Memory B cell (primary cell): ENCODE results near the gene CAB39.
"Not testable (repeated sequence)": the region's sequence is repeated elsewhere in the genome, so short reads cannot be mapped to it uniquely, and the experiment has no call there.

Experiments
- ATAC-seq: fragments of 150-1000 bp; cut with Tn5 transposase; 2 replicates; pipeline ENCODE4 v1.10.0; 2021; ENCODE audit warnings: low read depth, mild to moderate bottlenecking, moderate library complexity
- DNase-seq, 2 donors: peaks; one replicate each; pipeline ENCODE4 v3.0.0; 2022; ENCODE audit warnings: low spot score in 2 of 2
- H3K27ac Mint-ChIP-seq: one replicate; pipeline ENCODE4 v1.8.0; 2022; ENCODE audit warnings: mild to moderate bottlenecking, moderate library complexity, mixed read lengths
- H3K27me3 Mint-ChIP-seq: one replicate; pipeline ENCODE4 v1.8.0; 2022; ENCODE audit warnings: mixed read lengths
- H3K36me3 Mint-ChIP-seq: one replicate; pipeline ENCODE4 v1.8.0; 2022; ENCODE audit warnings: mild to moderate bottlenecking, mixed read lengths
- H3K4me1 Mint-ChIP-seq: one replicate; pipeline ENCODE4 v1.8.0; 2022; ENCODE audit warnings: mixed read lengths
- H3K4me3 Mint-ChIP-seq: one replicate; pipeline ENCODE4 v1.8.0; 2022; ENCODE audit warnings: mild to moderate bottlenecking, moderate library complexity, mixed read lengths
- H3K9me3 Mint-ChIP-seq: one replicate; pipeline ENCODE4 v1.8.0; 2022; ENCODE audit warnings: mixed read lengths

CAB39 gene

GRCh38 chr2:230693411-230693810 is 19.2 kb upstream of the CAB39 start:
- Mint-ChIP-seq H3K4me1 (peaks cover 5% of the 10 kb centered on the region), H3K9me3 (no peaks in the 10 kb centered on the region), H3K36me3 (no peaks in the 10 kb centered on the region), H3K27ac (no peak overlapping the region), H3K27me3 (no peaks in the 10 kb centered on the region), H3K4me3 (no peak overlapping the region)
- no peak for DNase-seq
- ATAC-seq: no peak

- H3K36me3 Mint-ChIP-seq: no peaks in the 10 kb centered on the region
- no peak overlapping the region for H3K27ac Mint-ChIP-seq
- ATAC-seq: no peak
- DNase-seq: no peak
- no peaks in the 10 kb centered on the region for H3K9me3 Mint-ChIP-seq
- H3K27me3 Mint-ChIP-seq: no peaks in the 10 kb centered on the region
- no peak overlapping the region for H3K4me3 Mint-ChIP-seq
- H3K4me1 Mint-ChIP-seq: peaks cover 5% of the 10 kb centered on the region
These were observed 18.4 kb upstream of the CAB39 start for GRCh38 chr2:230694241-230694640.

- no peak overlapping the region for H3K4me3 Mint-ChIP-seq
- H3K36me3 Mint-ChIP-seq: no peaks in the 10 kb centered on the region
- H3K27me3 Mint-ChIP-seq: no peaks in the 10 kb centered on the region
- no peak overlapping the region for H3K27ac Mint-ChIP-seq
- ATAC-seq (no peak), DNase-seq (no peak)
- H3K9me3 Mint-ChIP-seq: no peaks in the 10 kb centered on the region
- H3K4me1 Mint-ChIP-seq: peaks cover 5% of the 10 kb centered on the region
These were observed 17.1 kb upstream of the CAB39 start for GRCh38 chr2:230695551-230695950.

DNA sequence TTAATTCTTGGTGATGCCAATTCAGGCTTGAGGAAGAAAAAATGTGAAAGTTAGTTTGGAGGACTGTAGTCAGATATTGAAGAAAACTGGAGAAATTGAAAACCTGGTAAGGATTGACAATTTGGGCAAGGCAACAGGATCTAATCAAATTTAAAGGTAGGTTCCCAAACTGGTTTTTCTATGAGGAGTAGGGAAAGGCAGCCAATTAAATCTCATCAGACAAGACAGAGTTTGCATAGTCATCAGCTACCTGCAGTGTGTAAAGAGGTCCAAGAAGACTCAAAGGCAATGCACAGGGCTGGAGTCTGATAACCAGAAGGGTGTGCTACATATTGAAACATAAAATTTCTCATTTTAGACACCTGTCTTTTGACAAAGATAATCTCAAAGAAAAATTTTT is 16.0 kb upstream of the CAB39 start:
- no peak for ATAC-seq
- Mint-ChIP-seq H3K4me3 (no peak overlapping the region), H3K27ac (no peak overlapping the region), H3K36me3 (no peaks in the 10 kb centered on the region), H3K27me3 (no peaks in the 10 kb centered on the region), H3K9me3 (no peaks in the 10 kb centered on the region), H3K4me1 (peaks cover 5% of the 10 kb centered on the region)
- DNase-seq: no peak

DNA sequence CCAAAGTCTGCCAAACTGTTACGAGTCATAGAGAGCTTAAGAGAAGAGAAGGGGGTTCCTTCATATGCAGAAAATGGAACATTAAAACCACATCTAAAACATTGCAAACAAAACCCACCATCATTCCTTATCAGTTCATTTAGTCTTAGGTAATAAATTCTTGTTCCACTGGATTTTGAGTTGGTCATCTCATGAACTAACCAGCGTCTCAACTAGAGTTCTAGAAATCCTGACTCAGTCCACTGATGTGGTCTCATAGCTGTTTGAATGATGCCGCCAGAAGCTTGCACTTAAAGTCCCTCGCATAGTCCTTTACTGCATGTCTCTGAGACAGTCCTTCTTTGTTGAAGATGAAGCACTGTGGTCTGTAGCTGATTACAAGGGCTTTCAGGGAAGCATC is 15.0 kb upstream of the CAB39 start:
- no peak for ATAC-seq
- Mint-ChIP-seq H3K4me3 (no peak overlapping the region), H3K36me3 (peaks cover 4% of the 10 kb centered on the region), H3K4me1 (peaks cover 5% of the 10 kb centered on the region), H3K27ac (no peak overlapping the region), H3K9me3 (peaks cover 6% of the 10 kb centered on the region), H3K27me3 (no peaks in the 10 kb centered on the region)
- no peak for DNase-seq

- not testable (repeated sequence) for H3K4me1 Mint-ChIP-seq, H3K9me3 Mint-ChIP-seq, H3K27ac Mint-ChIP-seq, H3K4me3 Mint-ChIP-seq, H3K36me3 Mint-ChIP-seq, ATAC-seq, H3K27me3 Mint-ChIP-seq, DNase-seq
These were observed 13.9 kb upstream of the CAB39 start for GRCh38 chr2:230698753-230699152.

GRCh38 chr2:230700447-230700846 is 12.2 kb upstream of the CAB39 start:
- Mint-ChIP-seq H3K4me3 (no peak overlapping the region), H3K27ac (no peak overlapping the region), H3K27me3 (no peaks in the 10 kb centered on the region), H3K4me1 (no peaks in the 10 kb centered on the region), H3K36me3 (peaks cover 8% of the 10 kb centered on the region), H3K9me3 (peaks cover 11% of the 10 kb centered on the region)
- no peak for DNase-seq
- ATAC-seq: no peak

DNA sequence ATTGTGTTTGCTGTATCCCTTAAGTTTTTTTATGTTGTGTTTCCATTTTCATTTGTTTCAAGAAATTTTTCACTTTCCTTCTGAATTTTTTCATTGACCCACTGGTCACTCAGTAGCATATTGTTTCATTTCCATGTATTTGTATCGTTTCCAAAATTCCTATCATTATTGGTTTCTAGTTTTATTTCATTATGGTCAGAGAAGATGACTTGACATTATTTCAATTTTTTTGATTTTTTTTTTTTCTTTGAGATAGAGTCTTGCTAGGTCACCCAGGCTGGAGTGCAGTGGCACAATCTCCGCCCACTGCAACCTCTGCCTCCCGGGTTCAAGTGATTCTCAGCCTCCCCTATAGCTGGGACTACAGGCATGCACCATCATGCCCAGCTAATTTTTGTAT is 11.3 kb upstream of the CAB39 start:
- Mint-ChIP-seq H3K4me1 (no peaks in the 10 kb centered on the region), H3K27me3 (no peaks in the 10 kb centered on the region), H3K36me3 (peaks cover 8% of the 10 kb centered on the region), H3K9me3 (peaks cover 11% of the 10 kb centered on the region), H3K27ac (no peak overlapping the region), H3K4me3 (no peak overlapping the region)
- ATAC-seq (no peak), DNase-seq (no peak)

DNA sequence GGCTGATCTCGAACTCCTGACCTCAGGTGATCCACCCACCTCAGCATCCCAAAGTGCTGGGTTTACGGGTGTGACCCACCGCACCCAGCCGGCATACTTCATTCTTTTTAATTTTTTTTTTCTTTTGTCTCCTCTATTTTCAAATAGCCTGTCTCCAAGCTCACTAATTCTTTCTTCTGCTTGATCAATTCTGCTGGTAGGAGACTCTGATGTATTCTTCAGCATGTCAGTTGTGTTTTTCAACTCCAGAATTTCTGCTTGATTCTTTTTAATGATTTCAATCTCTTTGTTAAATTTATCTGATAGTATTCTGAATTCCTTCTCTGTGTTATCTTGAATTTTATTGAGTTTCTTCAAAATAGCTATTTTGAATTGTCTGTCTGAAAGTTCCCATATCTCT is 10.2 kb upstream of the CAB39 start:
- peaks cover 11% of the 10 kb centered on the region for H3K9me3 Mint-ChIP-seq
- not testable (repeated sequence) for H3K27ac Mint-ChIP-seq, H3K36me3 Mint-ChIP-seq, H3K4me3 Mint-ChIP-seq, H3K27me3 Mint-ChIP-seq, H3K4me1 Mint-ChIP-seq, ATAC-seq, DNase-seq

GRCh38 chr2:230703514-230703913 is 9.1 kb upstream of the CAB39 start:
- no peaks in the 10 kb centered on the region for H3K27me3 Mint-ChIP-seq
- peaks cover 11% of the 10 kb centered on the region for H3K9me3 Mint-ChIP-seq
- no peaks in the 10 kb centered on the region for H3K4me1 Mint-ChIP-seq

DNA sequence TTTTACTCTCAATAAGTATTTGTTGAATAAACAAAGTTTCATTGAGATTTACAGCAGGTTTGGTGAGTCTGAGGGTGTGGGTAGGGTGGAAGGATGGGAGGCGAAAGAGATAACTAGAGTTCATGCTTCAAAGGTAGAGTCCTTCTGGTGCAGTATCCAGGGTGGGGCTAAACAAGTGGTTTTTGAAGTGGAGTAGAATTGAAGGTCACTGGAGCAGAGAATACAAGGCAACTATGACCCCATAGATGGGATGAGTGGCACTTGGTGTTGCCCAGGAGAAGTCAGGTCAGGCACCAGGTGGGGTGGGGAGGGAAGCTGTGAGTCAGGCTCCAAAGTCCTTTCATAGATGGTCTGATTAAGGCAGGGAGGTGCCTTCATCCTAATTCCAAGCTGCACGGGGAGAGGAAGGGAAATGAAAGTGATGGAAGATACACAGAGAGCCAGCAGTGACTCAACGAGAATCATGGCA is 6.6 kb upstream of the CAB39 start:
- H3K9me3 Mint-ChIP-seq: peaks cover 11% of the 10 kb centered on the region
- DNase-seq (no peak), ATAC-seq (no peak)
- no peak overlapping the region for H3K4me3 Mint-ChIP-seq
- no peaks in the 10 kb centered on the region for H3K4me1 Mint-ChIP-seq
- H3K27me3 Mint-ChIP-seq: no peaks in the 10 kb centered on the region
- no peak overlapping the region for H3K27ac Mint-ChIP-seq
- peaks cover 8% of the 10 kb centered on the region for H3K36me3 Mint-ChIP-seq

More at GRCh38 chr2:230703514-230703913, 9.1 kb upstream of the CAB39 start:
- no peak overlapping the region for H3K4me3 Mint-ChIP-seq
- H3K36me3 Mint-ChIP-seq: peaks cover 8% of the 10 kb centered on the region
- no peak for DNase-seq
- no peak overlapping the region for H3K27ac Mint-ChIP-seq
- ATAC-seq: no peak

DNA sequence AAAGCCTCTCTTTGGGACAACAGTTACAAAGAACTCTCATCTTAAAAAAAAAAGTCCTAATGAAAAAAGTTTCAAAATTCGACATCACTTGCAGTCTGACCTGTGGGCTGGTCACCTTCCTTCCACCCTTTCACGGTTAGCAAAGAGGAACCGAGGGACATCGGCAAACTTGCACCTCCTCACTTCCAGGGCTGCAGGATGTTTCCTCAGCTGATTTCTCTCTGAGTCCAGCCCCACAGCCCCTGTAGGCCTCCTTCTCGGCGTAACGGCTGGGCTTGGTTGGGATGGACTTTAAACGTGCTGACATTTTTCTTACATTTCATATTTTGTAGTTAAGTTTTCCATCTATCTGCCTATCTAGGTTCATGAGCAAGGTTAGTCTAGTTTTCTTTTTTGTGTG is 5.7 kb upstream of the CAB39 start:
- ATAC-seq (no peak), DNase-seq (no peak)
- Mint-ChIP-seq H3K27ac (no peak overlapping the region), H3K27me3 (no peaks in the 10 kb centered on the region), H3K4me1 (peaks cover 6% of the 10 kb centered on the region), H3K9me3 (peaks cover 9% of the 10 kb centered on the region), H3K36me3 (peaks cover 8% of the 10 kb centered on the region), H3K4me3 (no peak overlapping the region)

DNA sequence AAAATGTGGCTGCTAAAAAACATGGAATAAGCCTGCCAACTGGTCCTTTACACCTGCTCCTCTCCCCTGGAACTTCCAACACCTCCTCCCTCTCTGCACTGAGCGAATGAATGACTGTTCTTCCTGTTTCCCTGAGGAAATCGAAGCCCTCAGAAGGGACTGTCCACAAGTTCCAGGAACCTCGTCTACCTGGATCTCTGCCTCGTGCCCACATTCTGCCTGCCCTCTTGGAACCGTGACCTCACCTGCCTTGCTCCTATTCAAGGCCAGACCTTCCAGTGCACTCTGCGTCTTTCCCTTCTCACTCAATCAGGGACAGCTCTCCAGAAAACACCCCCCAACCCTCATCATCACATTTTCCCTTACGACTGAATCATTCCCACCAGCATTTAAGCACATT is 4.4 kb upstream of the CAB39 start:
- H3K4me3 Mint-ChIP-seq: no peak overlapping the region
- DNase-seq: no peak
- peaks cover 3% of the 10 kb centered on the region for H3K9me3 Mint-ChIP-seq
- H3K27ac Mint-ChIP-seq: no peak overlapping the region
- H3K36me3 Mint-ChIP-seq: peaks cover 3% of the 10 kb centered on the region
- H3K27me3 Mint-ChIP-seq: no peaks in the 10 kb centered on the region
- peaks cover 9% of the 10 kb centered on the region for H3K4me1 Mint-ChIP-seq
- ATAC-seq: no peak

DNA sequence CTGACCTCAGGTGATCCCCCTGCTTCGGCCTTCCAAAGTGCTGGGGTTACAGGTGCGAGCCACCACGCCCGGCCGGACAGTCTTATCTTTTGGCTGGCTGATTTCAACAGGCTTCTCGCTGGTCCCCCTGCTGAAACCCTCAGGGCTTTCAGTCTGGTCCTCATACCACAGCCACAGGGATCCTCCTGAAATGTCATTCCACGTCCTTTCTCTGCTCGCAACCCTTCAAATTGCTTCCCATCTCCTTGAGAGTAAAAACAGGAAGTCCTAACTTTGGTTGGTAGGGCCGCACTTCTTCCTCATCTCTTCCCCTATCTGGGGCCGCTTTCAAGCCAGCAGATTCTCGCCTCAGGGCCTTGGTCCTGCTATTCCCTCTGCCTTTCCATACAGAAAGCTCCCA is 1.4 kb upstream of the CAB39 start:
- DNase-seq (no peak), ATAC-seq (no peak)
- H3K36me3 Mint-ChIP-seq: peaks cover 5% of the 10 kb centered on the region
- no peaks in the 10 kb centered on the region for H3K27me3 Mint-ChIP-seq
- peaks cover 26% of the 10 kb centered on the region for H3K4me1 Mint-ChIP-seq
- H3K4me3 Mint-ChIP-seq: peak overlapping the region; percentile 38
- no peaks in the 10 kb centered on the region for H3K9me3 Mint-ChIP-seq
- H3K27ac Mint-ChIP-seq: peak overlapping the region; percentile 19

GRCh38 chr2:230713331-230714135 is 891 bp downstream of the CAB39 start:
- Mint-ChIP-seq H3K9me3 (no peaks in the 10 kb centered on the region), H3K4me1 (peaks cover 41% of the 10 kb centered on the region), H3K27me3 (no peaks in the 10 kb centered on the region), H3K27ac (peak overlapping the region; percentile 88), H3K4me3 (peak overlapping the region; percentile 92), H3K36me3 (peaks cover 5% of the 10 kb centered on the region)
- peak; percentile 20 to 40 for DNase-seq
- ATAC-seq: peak; percentile 8
